ENCODE data around the gene FGR. TPM values are rescaled to one million over a fixed set of nuclear protein-coding genes. Genes with fewer than 3 reads are reported as not detected.

The FGR gene
- total RNA-seq, 1 experiment from 2014 or later: not detected

- CTCF ChIA-PET: no interaction called here
Observed at GRCh38 chr1:27576806-27577227, 58.2 kb downstream of the FGR start.

DNA sequence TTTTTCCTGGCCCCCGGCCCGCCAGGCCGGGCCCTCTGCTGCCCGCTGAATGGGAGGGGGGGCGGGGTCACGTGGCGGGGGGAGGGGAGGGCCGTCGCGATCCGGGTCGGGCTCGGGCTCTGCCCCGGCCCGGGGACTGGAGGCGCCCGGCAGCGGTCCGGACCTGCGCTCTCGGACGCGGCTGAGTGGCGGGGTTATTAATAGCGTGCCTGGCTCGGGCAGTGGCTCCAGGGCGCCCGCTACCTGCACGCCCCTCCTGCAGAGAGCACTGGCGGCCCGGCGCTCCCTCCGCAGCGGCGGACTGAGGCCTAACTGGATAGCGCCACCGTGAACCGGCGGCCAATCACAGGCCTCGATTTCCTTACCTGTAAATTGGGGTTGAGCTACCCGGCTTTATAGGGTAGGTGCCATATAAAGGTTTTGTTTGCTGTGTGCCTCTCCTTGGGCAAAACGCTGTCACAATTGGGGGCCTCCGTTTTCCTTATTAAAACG lies 59.1 kb downstream of the FGR start:
- H3K27ac ChIP-seq: no peak overlapping the region
- intact Hi-C loops (cut with micrococcal nuclease; ENCODE audit: unreplicated experiment): no loop called here
- H3K4me2 ChIP-seq: no peak overlapping the region
- H3K9me3 ChIP-seq (ENCODE audit: insufficient read depth, low read depth): no peaks in the 10 kb centered on the region
- H3K36me3 ChIP-seq (ENCODE audit: low read depth): no peaks in the 10 kb centered on the region
- H3F3A ChIP-seq (ENCODE audit: insufficient read depth, low read depth): no peaks in the 10 kb centered on the region
- no peaks in the 10 kb centered on the region for H4K20me1 ChIP-seq (ENCODE audit: insufficient read depth)
- POLR2A ChIA-PET (ENCODE audit: unreplicated experiment): no interaction called here
- no peaks in the 10 kb centered on the region; the same call in 1 of the 2 replicates for H3K79me2 ChIP-seq (ENCODE audit: low read depth)
- no peak for TF ChIP-seq EZH2 (IDR thresholded peaks at IDR 0.05; ENCODE audit: low read depth)
- TF ChIP-seq CTCF (conservative IDR thresholded peaks at IDR 0.05): no peak
- H3K4me1 ChIP-seq (replicated peaks; ENCODE audit: insufficient read depth): no peaks in the 10 kb centered on the region
- no peaks in the 10 kb centered on the region for H3K9me2 ChIP-seq (ENCODE audit: insufficient read depth)
- CTCF ChIA-PET: no interaction called here
- no peak for DNase-seq
- no TSS peak for BruUV-seq (replicated peaks)
- H3K4me3 ChIP-seq: no peak overlapping the region
- no peaks in the 10 kb centered on the region for H3K27me3 ChIP-seq (ENCODE audit: insufficient read depth, low read depth)
- no peak overlapping the region for H2AFZ ChIP-seq

More at GRCh38 chr1:27576806-27577227, 58.2 kb downstream of the FGR start:
- H3K4me1 ChIP-seq (replicated peaks; ENCODE audit: insufficient read depth): no peaks in the 10 kb centered on the region
- H3K27me3 ChIP-seq (ENCODE audit: insufficient read depth, low read depth): no peaks in the 10 kb centered on the region
- no peaks in the 10 kb centered on the region for H3K36me3 ChIP-seq (ENCODE audit: low read depth)
- intact Hi-C loops (cut with micrococcal nuclease; ENCODE audit: unreplicated experiment): no loop called here
- no peaks in the 10 kb centered on the region for H3K9me3 ChIP-seq (ENCODE audit: insufficient read depth, low read depth)
- no peak overlapping the region for H3K27ac ChIP-seq
- no peak overlapping the region for H3K4me3 ChIP-seq
- POLR2A ChIA-PET (ENCODE audit: unreplicated experiment): no interaction called here
- H3K9me2 ChIP-seq (ENCODE audit: insufficient read depth): no peaks in the 10 kb centered on the region
- no peak overlapping the region for H3K4me2 ChIP-seq
- BruUV-seq (replicated peaks): no TSS peak
- H2AFZ ChIP-seq: no peak overlapping the region
- H3K79me2 ChIP-seq (ENCODE audit: low read depth): no peaks in the 10 kb centered on the region; the same call in 1 of the 2 replicates
- TF ChIP-seq CTCF (conservative IDR thresholded peaks at IDR 0.05): no peak
- no peak for TF ChIP-seq EZH2 (IDR thresholded peaks at IDR 0.05; ENCODE audit: low read depth)
- no peak for DNase-seq
- H3F3A ChIP-seq (ENCODE audit: insufficient read depth, low read depth): no peaks in the 10 kb centered on the region
- H4K20me1 ChIP-seq (ENCODE audit: insufficient read depth): no peaks in the 10 kb centered on the region

GRCh38 chr1:27574871-27575831 lies 59.8 kb downstream of the FGR start:
- no peaks in the 10 kb centered on the region for H4K20me1 ChIP-seq (ENCODE audit: insufficient read depth)
- intact Hi-C loops (cut with micrococcal nuclease; ENCODE audit: unreplicated experiment): no loop called here
- H3K4me3 ChIP-seq: no peak overlapping the region
- no peak overlapping the region for H3K27ac ChIP-seq
- H3K27me3 ChIP-seq (ENCODE audit: insufficient read depth, low read depth): no peaks in the 10 kb centered on the region
- H3K4me2 ChIP-seq: no peak overlapping the region
- ChIA-PET CTCF (no interaction called here), POLR2A (ENCODE audit: unreplicated experiment) (no interaction called here)
- H3K79me2 ChIP-seq (ENCODE audit: low read depth): no peaks in the 10 kb centered on the region; the same call in 1 of the 2 replicates
- no TSS peak for BruUV-seq (replicated peaks)
- no peak for TF ChIP-seq CTCF (conservative IDR thresholded peaks at IDR 0.05)
- no peaks in the 10 kb centered on the region for H3F3A ChIP-seq (ENCODE audit: insufficient read depth, low read depth)
- H3K4me1 ChIP-seq (replicated peaks; ENCODE audit: insufficient read depth): no peaks in the 10 kb centered on the region
- no peaks in the 10 kb centered on the region for H3K9me2 ChIP-seq (ENCODE audit: insufficient read depth)
- no peaks in the 10 kb centered on the region for H3K9me3 ChIP-seq (ENCODE audit: insufficient read depth, low read depth)
- no peak overlapping the region for H2AFZ ChIP-seq
- H3K36me3 ChIP-seq (ENCODE audit: low read depth): no peaks in the 10 kb centered on the region
- no peak for DNase-seq

Measured in PC-9 (cell line).